Mammary epithelial cell (primary cell): ENCODE data around the gene POLR3E.

ENCODE experiments used
- EZH2 ChIP-seq: IDR thresholded peaks from 2 replicates; pipeline ENCODE4 v1.6.1; 2012; ENCODE audit warnings: low read length, inconsistent platforms, borderline replicate concordance
- TF ChIP-seq, protein P1 (sequence below), 2 donors: IDR thresholded peaks in 1 of 2; conservative IDR thresholded peaks in 1 of 2; 2 replicates each; pipeline ENCODE4 v1.5.1; 2011 to 2012; ENCODE audit warnings: inconsistent platforms in 2 of 2, low read length in 2 of 2, mild to moderate bottlenecking in 2 of 2, control low read depth in 1 of 2, low read depth in 1 of 2; ENCODE audit not compliant: insufficient read depth in 1 of 2; ENCODE audit errors: extremely low read depth in 1 of 2

DNA sequence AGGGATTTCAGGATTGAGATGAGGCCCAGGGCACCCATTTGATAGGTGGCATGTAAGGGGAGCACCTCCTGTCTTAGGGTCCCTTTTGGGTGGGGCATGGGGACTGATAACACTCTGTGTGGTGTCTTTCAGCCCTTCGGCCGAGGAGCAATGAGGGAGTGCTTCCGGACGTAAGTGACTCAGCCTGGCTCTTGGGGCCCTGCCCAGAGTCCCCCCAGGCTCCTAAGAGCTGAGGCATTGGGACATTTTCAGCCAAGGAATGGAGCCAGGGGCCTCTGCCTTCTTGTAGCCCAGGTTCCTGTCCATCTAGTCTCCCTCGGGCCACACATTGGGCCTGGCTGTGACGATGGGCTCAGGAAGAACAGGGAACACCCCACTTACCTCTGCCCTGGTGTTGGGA, 46.7 kb upstream of the POLR3E start:
- TF ChIP-seq EZH2, result no peak
- TF ChIP-seq, protein P1, sequence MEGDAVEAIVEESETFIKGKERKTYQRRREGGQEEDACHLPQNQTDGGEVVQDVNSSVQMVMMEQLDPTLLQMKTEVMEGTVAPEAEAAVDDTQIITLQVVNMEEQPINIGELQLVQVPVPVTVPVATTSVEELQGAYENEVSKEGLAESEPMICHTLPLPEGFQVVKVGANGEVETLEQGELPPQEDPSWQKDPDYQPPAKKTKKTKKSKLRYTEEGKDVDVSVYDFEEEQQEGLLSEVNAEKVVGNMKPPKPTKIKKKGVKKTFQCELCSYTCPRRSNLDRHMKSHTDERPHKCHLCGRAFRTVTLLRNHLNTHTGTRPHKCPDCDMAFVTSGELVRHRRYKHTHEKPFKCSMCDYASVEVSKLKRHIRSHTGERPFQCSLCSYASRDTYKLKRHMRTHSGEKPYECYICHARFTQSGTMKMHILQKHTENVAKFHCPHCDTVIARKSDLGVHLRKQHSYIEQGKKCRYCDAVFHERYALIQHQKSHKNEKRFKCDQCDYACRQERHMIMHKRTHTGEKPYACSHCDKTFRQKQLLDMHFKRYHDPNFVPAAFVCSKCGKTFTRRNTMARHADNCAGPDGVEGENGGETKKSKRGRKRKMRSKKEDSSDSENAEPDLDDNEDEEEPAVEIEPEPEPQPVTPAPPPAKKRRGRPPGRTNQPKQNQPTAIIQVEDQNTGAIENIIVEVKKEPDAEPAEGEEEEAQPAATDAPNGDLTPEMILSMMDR (conservative IDR thresholded peaks at IDR 0.05 in 1 of 2, IDR thresholded peaks at IDR 0.05 in 1 of 2; ENCODE audit: extremely low read depth in 1 of 2, insufficient read depth in 1 of 2, low read depth in 1 of 2, low read length in 2 of 2), result no peak
